Fibroblast of villous mesenchyme (primary cell): ENCODE data around the gene EIF6. TPM values are rescaled to one million over a fixed set of nuclear protein-coding genes. Genes with fewer than 3 reads are reported as not detected.

Experiments
- total RNA-seq: library from RNA; depleted of rRNA; stranded (reverse); fragments of >200 nt; gene quantifications from 2 replicates; pipeline ENCODE4 v1.2.3, GENCODE V29; 2012

Gene EIF6
- total RNA-seq, 1 donor = 107 TPM

Other genes with a start within 250 kb of the EIF6 start
- gene TRPC4AP, start 192.0 kb downstream of the EIF6 start, total RNA-seq = 86.7 and 96.7 TPM in 2 replicates
- gene EDEM2, start 137.4 kb downstream of the EIF6 start, total RNA-seq = 27.7 and 37.6 TPM in 2 replicates
- 22.9 and 30.9 TPM in 2 replicates for gene PROCR, start 112.7 kb downstream of the EIF6 start, total RNA-seq
- gene MMP24, start 58.1 kb downstream of the EIF6 start, total RNA-seq = 0.32 and 0.43 TPM in 2 replicates
- 14.7 and 16.8 TPM in 2 replicates for gene MMP24OS, start 6.7 kb downstream of the EIF6 start, total RNA-seq
- not detected in 2 replicates for gene FAM83C, start 7.7 kb upstream of the EIF6 start, total RNA-seq
- 23.5 and 33.2 TPM in 2 replicates for gene UQCC1, start 127.2 kb upstream of the EIF6 start, total RNA-seq
- 8.1 and 10.8 TPM in 2 replicates for gene GDF5, start 153.5 kb upstream of the EIF6 start, total RNA-seq
- gene CEP250, start 170.8 kb upstream of the EIF6 start, total RNA-seq = 14.5 and 22.0 TPM in 2 replicates
- gene C20orf173, start 244.9 kb upstream of the EIF6 start, total RNA-seq = not detected in 2 replicates